Right lobe of liver (tissue), 4 donors: ENCODE data around the gene MOAP1.
"Not testable (repeated sequence)": the region's sequence is repeated elsewhere in the genome, so short reads cannot be mapped to it uniquely, and the experiment has no call there.

ENCODE experiments used
- POLR2A ChIP-seq: fragments of 450-650 bp; IDR thresholded peaks from one replicate; pipeline ENCODE4 v1.6.1; 2017; ENCODE audit warnings: antibody characterized with exemption, mild to moderate bottlenecking
- TF ChIP-seq, protein P1 (sequence below), 4 donors: fragments of 200-600 bp in 3 of 4; fragments of 450-650 bp in 1 of 4; IDR thresholded peaks; one replicate each; pipeline versions ENCODE4 v1.5.1 to v1.8.0; 2016 to 2022; ENCODE audit warnings: antibody characterized with exemption in 4 of 4, mild to moderate bottlenecking in 2 of 4
- donor health status: DM: no; HTN: no; CAD: no.
- donor health status: DM: no; HTN: no; CAD: no.
- donor health status: DM: no; HTN: yes; CAD: no.

GRCh38 chr14:93174731-93175130, 10.0 kb downstream of the MOAP1 start:
- TF ChIP-seq, protein P1, sequence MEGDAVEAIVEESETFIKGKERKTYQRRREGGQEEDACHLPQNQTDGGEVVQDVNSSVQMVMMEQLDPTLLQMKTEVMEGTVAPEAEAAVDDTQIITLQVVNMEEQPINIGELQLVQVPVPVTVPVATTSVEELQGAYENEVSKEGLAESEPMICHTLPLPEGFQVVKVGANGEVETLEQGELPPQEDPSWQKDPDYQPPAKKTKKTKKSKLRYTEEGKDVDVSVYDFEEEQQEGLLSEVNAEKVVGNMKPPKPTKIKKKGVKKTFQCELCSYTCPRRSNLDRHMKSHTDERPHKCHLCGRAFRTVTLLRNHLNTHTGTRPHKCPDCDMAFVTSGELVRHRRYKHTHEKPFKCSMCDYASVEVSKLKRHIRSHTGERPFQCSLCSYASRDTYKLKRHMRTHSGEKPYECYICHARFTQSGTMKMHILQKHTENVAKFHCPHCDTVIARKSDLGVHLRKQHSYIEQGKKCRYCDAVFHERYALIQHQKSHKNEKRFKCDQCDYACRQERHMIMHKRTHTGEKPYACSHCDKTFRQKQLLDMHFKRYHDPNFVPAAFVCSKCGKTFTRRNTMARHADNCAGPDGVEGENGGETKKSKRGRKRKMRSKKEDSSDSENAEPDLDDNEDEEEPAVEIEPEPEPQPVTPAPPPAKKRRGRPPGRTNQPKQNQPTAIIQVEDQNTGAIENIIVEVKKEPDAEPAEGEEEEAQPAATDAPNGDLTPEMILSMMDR (IDR thresholded peaks at IDR 0.05): not testable (repeated sequence)
- not testable (repeated sequence) for TF ChIP-seq POLR2A
